OCI-LY1 (cell line): ENCODE measurements around the gene PLPP7.

Experiments
- H2AFZ ChIP-seq: fragments of 200-600 bp; sonication (generic), shearing (Covaris generic); 2 replicates; pipeline ENCODE4 v1.6.0; 2014; ENCODE audit warnings: antibody characterized with exemption, mild to moderate bottlenecking, low read length
- H3F3A ChIP-seq: fragments of 200-600 bp; sonication (generic), shearing (Covaris generic); 2 replicates; pipeline ENCODE4 v1.6.0; 2014; ENCODE audit warnings: mild to moderate bottlenecking, antibody characterized with exemption, low read length, moderate library complexity; ENCODE audit not compliant: insufficient read depth
- H3K27ac ChIP-seq: fragments of 200-600 bp; sonication (generic); 2 replicates; pipeline ENCODE4 v1.5.1; 2014; ENCODE audit warnings: low read length, mixed run types, mild to moderate bottlenecking, low read depth; ENCODE audit not compliant: poor library complexity, severe bottlenecking
- H3K27me3 ChIP-seq: fragments of 200-600 bp; sonication (generic); 2 replicates; pipeline ENCODE4 v1.6.0; 2014; ENCODE audit warnings: antibody characterized with exemption, mild to moderate bottlenecking, low read length, moderate library complexity; ENCODE audit not compliant: insufficient read depth
- H3K36me3 ChIP-seq: fragments of 200-600 bp; sonication (generic); 2 replicates; pipeline ENCODE4 v1.6.1; 2014; ENCODE audit warnings: mild to moderate bottlenecking, antibody characterized with exemption, low read length, moderate library complexity, mixed read lengths; ENCODE audit not compliant: insufficient read depth
- H3K4me1 ChIP-seq: fragments of 200-600 bp; sonication (generic); 2 replicates; pipeline ENCODE4 v1.5.1; 2014; ENCODE audit warnings: mild to moderate bottlenecking, low read length, moderate library complexity; ENCODE audit not compliant: insufficient read depth, severe bottlenecking
- H3K4me2 ChIP-seq: fragments of 200-600 bp; sonication (generic), shearing (Covaris generic); 2 replicates; pipeline ENCODE4 v1.6.1; 2014; ENCODE audit warnings: low read length
- H3K4me3 ChIP-seq: fragments of 200-600 bp; sonication (generic); 2 replicates; pipeline ENCODE4 v1.5.1; 2014; ENCODE audit warnings: low read length, low read depth, mild to moderate bottlenecking, mixed read lengths; ENCODE audit not compliant: poor library complexity, severe bottlenecking
- H3K79me2 ChIP-seq: fragments of 200-600 bp; shearing (Covaris generic); 2 replicates; pipeline ENCODE4 v1.6.1; 2016; ENCODE audit warnings: mixed run types, low read length, mixed read lengths; ENCODE audit not compliant: insufficient read depth
- H3K9ac ChIP-seq: fragments of 200-600 bp; sonication (generic), shearing (Covaris generic); 2 replicates; pipeline ENCODE4 v1.6.1; 2014; ENCODE audit warnings: mild to moderate bottlenecking, low read length, mixed read lengths
- H3K9me2 ChIP-seq: fragments of 200-600 bp; sonication (generic), shearing (Covaris generic); 2 replicates; pipeline ENCODE4 v1.6.1; 2014; ENCODE audit warnings: low read depth, mild to moderate bottlenecking, low read length, mixed read lengths
- H3K9me3 ChIP-seq: fragments of 200-600 bp; shearing (Covaris generic); 2 replicates; pipeline ENCODE4 v1.6.1; 2014; ENCODE audit warnings: low read length, mixed read lengths
- H4K20me1 ChIP-seq: fragments of 200-600 bp; sonication (generic), shearing (Covaris generic); 2 replicates; pipeline ENCODE4 v1.6.0; 2016; ENCODE audit warnings: mild to moderate bottlenecking, low read length; ENCODE audit not compliant: insufficient read depth
- EZH2 ChIP-seq: fragments of 200-600 bp; sonication (generic), shearing (Covaris generic); IDR thresholded peaks from 2 replicates; pipeline ENCODE4 v1.8.0; 2017; ENCODE audit warnings: borderline replicate concordance, mixed run types, mild to moderate bottlenecking, antibody characterized with exemption, low read length, moderate library complexity, mixed read lengths
- TF ChIP-seq, protein P1 (sequence below): fragments of 200-600 bp; sonication (generic), shearing (Covaris generic); IDR thresholded peaks from 2 replicates; pipeline ENCODE4 v1.5.1; 2017; ENCODE audit warnings: mild to moderate bottlenecking, antibody characterized with exemption, low read length, moderate library complexity, mixed read lengths

Gene PLPP7

GRCh38 chr9:131263701-131264100 is 25.8 kb upstream of the PLPP7 start:
- no peaks in the 10 kb centered on the region for H3K9me3 ChIP-seq
- no peak overlapping the region for H3K4me2 ChIP-seq
- H3K27ac ChIP-seq, result no peak overlapping the region
- no peaks in the 10 kb centered on the region for H4K20me1 ChIP-seq
- no peaks in the 10 kb centered on the region for H3F3A ChIP-seq
- H3K9me2 ChIP-seq, result no peaks in the 10 kb centered on the region
- H3K4me1 ChIP-seq, result peaks cover 27% of the 10 kb centered on the region
- no peak overlapping the region for H3K4me3 ChIP-seq
- peaks cover 5% of the 10 kb centered on the region; the same call in 1 of the 2 replicates for H3K36me3 ChIP-seq
- H2AFZ ChIP-seq, result no peak overlapping the region
- no peaks in the 10 kb centered on the region for H3K27me3 ChIP-seq
- no peaks in the 10 kb centered on the region for H3K79me2 ChIP-seq
- no peak overlapping the region for H3K9ac ChIP-seq
- TF ChIP-seq, protein P1, sequence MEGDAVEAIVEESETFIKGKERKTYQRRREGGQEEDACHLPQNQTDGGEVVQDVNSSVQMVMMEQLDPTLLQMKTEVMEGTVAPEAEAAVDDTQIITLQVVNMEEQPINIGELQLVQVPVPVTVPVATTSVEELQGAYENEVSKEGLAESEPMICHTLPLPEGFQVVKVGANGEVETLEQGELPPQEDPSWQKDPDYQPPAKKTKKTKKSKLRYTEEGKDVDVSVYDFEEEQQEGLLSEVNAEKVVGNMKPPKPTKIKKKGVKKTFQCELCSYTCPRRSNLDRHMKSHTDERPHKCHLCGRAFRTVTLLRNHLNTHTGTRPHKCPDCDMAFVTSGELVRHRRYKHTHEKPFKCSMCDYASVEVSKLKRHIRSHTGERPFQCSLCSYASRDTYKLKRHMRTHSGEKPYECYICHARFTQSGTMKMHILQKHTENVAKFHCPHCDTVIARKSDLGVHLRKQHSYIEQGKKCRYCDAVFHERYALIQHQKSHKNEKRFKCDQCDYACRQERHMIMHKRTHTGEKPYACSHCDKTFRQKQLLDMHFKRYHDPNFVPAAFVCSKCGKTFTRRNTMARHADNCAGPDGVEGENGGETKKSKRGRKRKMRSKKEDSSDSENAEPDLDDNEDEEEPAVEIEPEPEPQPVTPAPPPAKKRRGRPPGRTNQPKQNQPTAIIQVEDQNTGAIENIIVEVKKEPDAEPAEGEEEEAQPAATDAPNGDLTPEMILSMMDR, result no peak
- TF ChIP-seq EZH2, result no peak

GRCh38 chr9:131264231-131264630 is 25.3 kb upstream of the PLPP7 start:
- Histone ChIP-seq H3K9me2 (no peaks in the 10 kb centered on the region), H3K9ac (no peak overlapping the region), H4K20me1 (no peaks in the 10 kb centered on the region), H3K36me3 (peaks cover 5% of the 10 kb centered on the region; the same call in 1 of the 2 replicates), H3K79me2 (no peaks in the 10 kb centered on the region), H3F3A (no peaks in the 10 kb centered on the region), H3K27ac (no peak overlapping the region), H2AFZ (no peak overlapping the region), H3K4me2 (no peak overlapping the region), H3K4me3 (no peak overlapping the region), H3K4me1 (peaks cover 32% of the 10 kb centered on the region), H3K27me3 (no peaks in the 10 kb centered on the region), H3K9me3 (no peaks in the 10 kb centered on the region)
- TF ChIP-seq, protein P1, result no peak
- TF ChIP-seq EZH2, result no peak

DNA sequence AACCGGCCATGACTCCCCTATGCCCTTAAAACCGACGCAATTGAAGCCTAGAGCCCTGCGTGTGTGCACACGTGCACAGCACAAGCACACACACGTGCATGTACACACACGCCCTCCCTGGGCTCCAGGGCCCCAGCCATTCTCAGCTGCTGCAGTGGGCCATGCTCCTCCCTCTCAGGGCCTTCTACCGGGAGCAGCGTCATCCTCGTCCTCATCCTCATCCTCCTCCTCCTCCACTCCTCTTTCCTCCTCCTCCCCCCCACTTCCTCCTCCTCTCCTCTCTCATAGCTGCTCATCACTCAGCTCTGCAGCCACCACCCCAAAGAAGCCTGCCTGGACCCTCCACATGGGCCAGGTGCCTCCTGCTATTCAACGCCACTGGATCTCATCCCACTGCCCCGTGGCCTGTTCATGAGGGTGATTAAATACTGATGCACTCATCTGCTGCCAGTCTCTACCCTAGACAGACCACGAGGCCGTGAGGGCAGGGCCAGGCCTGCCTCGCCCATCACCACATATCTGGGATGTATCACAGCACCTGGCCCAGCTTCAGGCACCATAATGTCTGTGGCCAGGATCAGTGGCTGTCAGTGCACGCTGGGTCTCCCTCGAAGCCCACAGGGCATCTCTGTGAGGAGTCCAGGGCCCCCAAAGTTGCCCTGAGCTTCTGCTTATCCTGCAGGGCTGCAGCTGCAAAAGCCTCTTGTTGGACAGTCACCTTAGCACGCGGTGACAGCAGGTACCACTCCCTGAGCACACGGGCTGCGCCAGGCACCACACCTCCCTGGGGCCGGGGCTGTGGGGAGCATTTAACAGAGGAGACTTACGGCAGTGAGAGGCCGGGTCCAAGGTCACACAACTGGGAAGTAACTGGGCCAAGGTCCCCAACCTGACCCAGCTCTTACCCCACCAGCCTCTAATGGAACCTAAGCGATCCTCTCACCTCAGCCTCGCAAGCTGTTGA is 23.0 kb upstream of the PLPP7 start:
- H3K9me3 ChIP-seq, result no peaks in the 10 kb centered on the region
- H3K4me1 ChIP-seq, result peaks cover 56% of the 10 kb centered on the region
- H3K27ac ChIP-seq, result no peak overlapping the region
- no peaks in the 10 kb centered on the region for H3K79me2 ChIP-seq
- no peak overlapping the region for H3K9ac ChIP-seq
- no peak overlapping the region for H2AFZ ChIP-seq
- no peak overlapping the region for H3K4me3 ChIP-seq
- no peaks in the 10 kb centered on the region for H3K9me2 ChIP-seq
- H3K36me3 ChIP-seq, result no peaks in the 10 kb centered on the region; the same call in 1 of the 2 replicates
- no peak for TF ChIP-seq EZH2
- TF ChIP-seq, protein P1, result no peak
- H3F3A ChIP-seq, result no peaks in the 10 kb centered on the region
- H3K27me3 ChIP-seq, result no peaks in the 10 kb centered on the region
- H4K20me1 ChIP-seq, result no peaks in the 10 kb centered on the region
- no peak overlapping the region for H3K4me2 ChIP-seq
